Right lobe of liver (tissue), 6 donors: ENCODE measurements around the gene SERPING1. TPM values are rescaled to one million over a fixed set of nuclear protein-coding genes. Genes with fewer than 3 reads are reported as not detected.

Experiments used
- ATAC-seq, 4 donors: fragments of 200-7000 bp; cut with Tn5 transposase; one replicate each; pipeline ENCODE4 v1.9.1; 2020; ENCODE audit warnings: mild to moderate bottlenecking in 4 of 4, moderate library complexity in 4 of 4
- DNase-seq, 3 donors: peaks; one replicate each; pipeline ENCODE4 v3.0.0-alpha.2; 2020
- H3K27ac ChIP-seq, 3 donors: fragments of 200-600 bp; one replicate each; pipeline ENCODE4 v1.8.0; 2022
- H3K27me3 ChIP-seq, 2 donors: fragments of 200-600 bp; one replicate each; pipeline ENCODE4 v1.8.0; 2022
- H3K36me3 ChIP-seq, 4 donors: fragments of 200-600 bp; sonication (generic) in 1 of 4; one replicate each; pipeline versions ENCODE4 v1.5.1 to v1.8.0; 2017 to 2022; ENCODE audit warnings: control low read depth in 1 of 4
- H3K4me1 ChIP-seq, 4 donors: fragments of 200-600 bp; sonication (generic) in 1 of 4; one replicate each; pipeline versions ENCODE4 v1.5.1 to v1.8.0; 2017 to 2022; ENCODE audit warnings: control low read depth in 1 of 4
- H3K4me3 ChIP-seq, 3 donors: fragments of 200-600 bp; one replicate each; pipeline ENCODE4 v1.8.0; 2022
- H3K9me3 ChIP-seq, 4 donors: fragments of 200-600 bp; sonication (generic) in 1 of 4; one replicate each; pipeline versions ENCODE4 v1.5.1 to v1.8.0; 2017 to 2022; ENCODE audit warnings: control low read depth in 1 of 4
- POLR2A ChIP-seq: fragments of 450-650 bp; IDR thresholded peaks from one replicate; pipeline ENCODE4 v1.6.1; 2017; ENCODE audit warnings: antibody characterized with exemption, mild to moderate bottlenecking
- WGBS: methylation state at CpG from one replicate; pipeline ENCODE4 v1.1.6; 2018; ENCODE audit warnings: low coverage, low lambda C conversion rate; ENCODE audit not compliant: insufficient coverage; ENCODE audit errors: missing lambda C conversion rate; 5-methylcytosine and 5-hydroxymethylcytosine counted together
- intact Hi-C, 2 donors: fragments of 100-400 bp; cut with DNase I; formaldehyde crosslinking; loops; one replicate each; pipeline versions ENCODE4 v1.11.2 to v1.14.1; 2022
- total RNA-seq, 6 experiments: library from RNA; depleted of rRNA in 2 of 6; stranded (reverse); fragments of >200 nt in 2 of 6; fragmentation: NEBNext Ultra II Directional in 3 of 6; extraction: Animal tissue kit (Norgen Biotek cat#: 25700) in 3 of 6; gene quantifications; one replicate each; pipeline versions ENCODE4 v1.1.0 to v1.2.4, GENCODE V29; 2016 to 2023
- TF ChIP-seq, protein P1 (sequence below), 4 donors: fragments of 200-600 bp in 3 of 4; fragments of 450-650 bp in 1 of 4; IDR thresholded peaks; one replicate each; pipeline versions ENCODE4 v1.5.1 to v1.8.0; 2016 to 2022; ENCODE audit warnings: antibody characterized with exemption in 4 of 4, mild to moderate bottlenecking in 2 of 4
- donor health status: DM: no; HTN: yes; CAD: no.
- donor health status: DM: no; HTN: no; CAD: no.
- donor health status: DM: no; HTN: no; CAD: no.
- donor health status: DM: no; HTN: yes; CAD: no.
- donor health status: DM: no; HTN: yes; CAD: no.

SERPING1 gene
- total RNA-seq, 6 experiments from 2014 or later = 1,903 to 2,571 (median 2,194) TPM

DNA sequence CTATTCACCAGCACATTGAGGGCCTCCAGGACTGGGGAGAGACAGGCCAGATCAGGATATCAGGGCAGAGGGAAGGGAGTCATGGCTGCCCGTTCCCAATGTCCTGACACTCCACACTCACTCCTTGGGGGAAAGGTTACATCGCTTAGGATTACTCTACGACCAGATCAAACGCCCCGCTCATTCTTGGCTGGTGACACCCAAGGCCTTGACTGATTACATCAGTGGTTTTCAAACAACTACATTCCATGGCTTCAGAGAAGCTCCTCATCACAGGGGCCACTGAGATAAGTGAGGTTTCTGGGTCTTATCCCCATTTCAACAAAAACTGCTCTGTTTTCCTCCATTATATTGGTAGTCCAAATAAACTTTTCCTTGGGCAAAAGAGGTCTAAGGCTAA lies 45.0 kb upstream of the SERPING1 start:
- TF ChIP-seq POLR2A = no peak
- TF ChIP-seq, protein P1, sequence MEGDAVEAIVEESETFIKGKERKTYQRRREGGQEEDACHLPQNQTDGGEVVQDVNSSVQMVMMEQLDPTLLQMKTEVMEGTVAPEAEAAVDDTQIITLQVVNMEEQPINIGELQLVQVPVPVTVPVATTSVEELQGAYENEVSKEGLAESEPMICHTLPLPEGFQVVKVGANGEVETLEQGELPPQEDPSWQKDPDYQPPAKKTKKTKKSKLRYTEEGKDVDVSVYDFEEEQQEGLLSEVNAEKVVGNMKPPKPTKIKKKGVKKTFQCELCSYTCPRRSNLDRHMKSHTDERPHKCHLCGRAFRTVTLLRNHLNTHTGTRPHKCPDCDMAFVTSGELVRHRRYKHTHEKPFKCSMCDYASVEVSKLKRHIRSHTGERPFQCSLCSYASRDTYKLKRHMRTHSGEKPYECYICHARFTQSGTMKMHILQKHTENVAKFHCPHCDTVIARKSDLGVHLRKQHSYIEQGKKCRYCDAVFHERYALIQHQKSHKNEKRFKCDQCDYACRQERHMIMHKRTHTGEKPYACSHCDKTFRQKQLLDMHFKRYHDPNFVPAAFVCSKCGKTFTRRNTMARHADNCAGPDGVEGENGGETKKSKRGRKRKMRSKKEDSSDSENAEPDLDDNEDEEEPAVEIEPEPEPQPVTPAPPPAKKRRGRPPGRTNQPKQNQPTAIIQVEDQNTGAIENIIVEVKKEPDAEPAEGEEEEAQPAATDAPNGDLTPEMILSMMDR (IDR thresholded peaks at IDR 0.05) = no peak
- Histone ChIP-seq H3K27me3 (no peaks in the 10 kb centered on the region), H3K36me3 (peaks cover 4 to 77% (median 25%) of the 10 kb centered on the region in 4 donors), H3K4me3 (no peak overlapping the region), H3K4me1 (no peaks in the 10 kb centered on the region), H3K27ac (no peak overlapping the region), H3K9me3 (no peaks in the 10 kb centered on the region)
- 70% methylated on average over 3 of the region's 5 CpGs for WGBS
- intact Hi-C loops = no loop called here
- ATAC-seq (no peak), DNase-seq (no peak)

DNA sequence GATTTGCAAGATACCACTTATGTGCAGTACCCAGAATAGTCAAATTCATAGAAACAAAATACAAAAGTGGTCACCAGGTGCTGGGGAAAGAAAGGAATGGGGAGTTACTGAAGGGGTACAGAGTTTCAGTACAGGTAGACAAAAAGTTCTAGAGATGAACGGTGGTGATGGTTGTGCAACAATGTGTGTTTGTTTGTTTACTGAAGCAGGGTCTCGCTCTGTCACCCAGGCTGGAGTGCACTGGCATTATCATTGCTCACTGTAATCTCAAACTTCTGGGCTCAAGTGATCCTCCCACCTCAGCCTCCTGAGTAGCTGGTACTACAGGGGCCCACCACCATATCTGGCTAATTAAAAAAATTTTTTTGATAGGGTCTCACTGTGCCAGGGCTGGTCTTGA lies 42.1 kb upstream of the SERPING1 start:
- intact Hi-C loops = no loop called here
- no peaks in the 10 kb centered on the region for H3K9me3 ChIP-seq
- H3K4me3 ChIP-seq = no peak overlapping the region
- TF ChIP-seq, protein P1 (IDR thresholded peaks at IDR 0.05) = no peak
- no peak for TF ChIP-seq POLR2A
- H3K36me3 ChIP-seq = peaks cover 4 to 88% (median 33%) of the 10 kb centered on the region in 4 donors
- peak; percentile 39 to 70 (median 54) for ATAC-seq
- WGBS = 33% methylated on average over 2 of the region's 2 CpGs
- no peaks in the 10 kb centered on the region for H3K4me1 ChIP-seq
- DNase-seq = no peak
- H3K27me3 ChIP-seq = no peaks in the 10 kb centered on the region
- H3K27ac ChIP-seq = no peak overlapping the region

DNA sequence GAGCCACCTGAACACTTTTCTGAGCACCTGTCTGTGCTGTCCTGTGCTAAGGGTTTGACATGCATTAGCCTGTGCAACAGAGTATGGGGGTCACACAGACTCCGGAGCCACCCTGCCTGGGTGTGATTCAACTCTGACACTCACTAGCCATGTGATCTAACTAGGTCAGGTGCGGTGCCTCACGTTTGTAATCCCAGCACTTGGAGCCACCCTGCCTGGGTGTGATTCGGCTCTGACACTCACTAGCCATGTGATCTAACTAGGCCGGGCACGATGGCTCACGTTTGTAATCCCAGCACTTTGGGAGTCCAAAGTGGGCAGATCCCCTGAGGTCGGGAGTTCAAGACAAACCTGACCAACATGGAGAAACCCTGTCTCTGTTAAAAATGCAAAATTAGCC lies 41.4 kb upstream of the SERPING1 start:
- ATAC-seq (peak; percentile 72 to 85 (median 78)), DNase-seq (peak in 1 of 3 donors; percentile 62)
- Histone ChIP-seq H3K4me1 (no peaks in the 10 kb centered on the region), H3K27me3 (no peaks in the 10 kb centered on the region), H3K9me3 (no peaks in the 10 kb centered on the region), H3K4me3 (no peak overlapping the region), H3K36me3 (peaks cover 4 to 82% (median 33%) of the 10 kb centered on the region in 4 donors), H3K27ac (no peak overlapping the region)
- 43% methylated on average over 4 of the region's 8 CpGs for WGBS
- TF ChIP-seq, protein P1 (IDR thresholded peaks at IDR 0.05) = no peak
- TF ChIP-seq POLR2A = no peak
- intact Hi-C loops = no loop called here

DNA sequence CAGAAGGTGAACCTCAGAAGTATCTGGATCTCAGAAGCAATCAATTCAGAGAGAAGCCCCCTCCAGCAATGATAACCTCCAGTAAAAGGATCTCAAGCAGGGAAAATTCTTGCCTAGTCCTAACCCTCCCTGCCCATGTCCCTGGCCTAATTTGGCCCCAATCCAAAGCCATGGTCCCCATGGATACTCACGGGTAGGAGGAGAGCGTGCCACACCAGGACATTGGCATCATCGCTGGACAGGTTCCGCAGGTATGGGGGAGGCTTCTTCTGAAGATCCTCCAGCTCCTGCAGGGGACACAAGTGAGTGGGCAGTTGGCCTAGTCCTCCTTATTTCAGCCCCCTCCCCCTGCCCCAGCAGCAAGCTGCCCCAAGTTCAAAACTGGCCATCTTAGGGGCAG lies 37.3 kb upstream of the SERPING1 start:
- ATAC-seq = no peak
- H3K9me3 ChIP-seq = no peaks in the 10 kb centered on the region
- no peaks in the 10 kb centered on the region for H3K27me3 ChIP-seq
- H3K4me3 ChIP-seq = no peak overlapping the region
- DNase-seq = no peak
- intact Hi-C loops = no loop called here
- no CpG with 5 or more reads among the region's 4 CpGs for WGBS
- peaks cover 0 to 42% (median 12%) of the 10 kb centered on the region in 4 donors for H3K36me3 ChIP-seq
- TF ChIP-seq, protein P1 (IDR thresholded peaks at IDR 0.05) = no peak
- no peak for TF ChIP-seq POLR2A
- H3K4me1 ChIP-seq = peaks cover 0 to 2% (median 0%) of the 10 kb centered on the region in 4 donors
- no peak overlapping the region for H3K27ac ChIP-seq

DNA sequence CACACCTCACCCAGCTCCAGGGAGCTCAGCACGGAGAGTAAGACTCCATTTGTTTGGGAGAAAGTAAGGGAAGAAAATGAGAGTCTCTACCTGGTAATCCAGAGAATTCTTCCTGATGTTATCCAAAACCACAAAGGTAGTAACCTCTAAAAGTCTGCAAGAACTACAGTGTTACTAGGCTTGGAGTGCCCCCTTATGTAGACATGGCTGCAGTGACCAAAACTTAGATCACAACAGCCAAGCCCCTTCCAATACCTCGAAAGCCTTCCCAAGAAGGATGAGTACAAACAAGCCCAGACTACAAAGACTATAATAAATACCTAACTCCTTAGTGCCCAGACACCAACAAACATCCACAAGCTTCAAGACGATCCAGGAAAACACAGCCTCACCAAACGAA lies 34.9 kb upstream of the SERPING1 start:
- TF ChIP-seq, protein P1 (IDR thresholded peaks at IDR 0.05) = no peak
- TF ChIP-seq POLR2A = no peak
- H3K4me3 ChIP-seq = no peak overlapping the region
- H3K4me1 ChIP-seq = peaks cover 0 to 14% (median 3%) of the 10 kb centered on the region in 4 donors
- DNase-seq = no peak
- no peak for ATAC-seq
- H3K27ac ChIP-seq = no peak overlapping the region
- no peaks in the 10 kb centered on the region for H3K27me3 ChIP-seq
- WGBS = 63% methylated on average over 3 of the region's 4 CpGs
- H3K36me3 ChIP-seq = peaks cover 0 to 24% (median 11%) of the 10 kb centered on the region in 4 donors
- H3K9me3 ChIP-seq = no peaks in the 10 kb centered on the region
- intact Hi-C loops = no loop called here
